GM19455 (cell line): ENCODE data around the gene DNMT1.

Experiments
- ATAC-seq: cut with Tn5 transposase; IDR thresholded peaks from one replicate; pipeline ENCODE4 v1.9.1; 2021; ENCODE audit not compliant: unreplicated experiment

DNMT1 gene

GRCh38 chr19:10115392-10116084 is 79.2 kb downstream of the DNMT1 start:
- ATAC-seq = no peak

GRCh38 chr19:10114651-10115391 is 79.9 kb downstream of the DNMT1 start:
- no peak for ATAC-seq

- ATAC-seq = no peak
Observed at GRCh38 chr19:10113964-10114650, 80.6 kb downstream of the DNMT1 start.

DNA sequence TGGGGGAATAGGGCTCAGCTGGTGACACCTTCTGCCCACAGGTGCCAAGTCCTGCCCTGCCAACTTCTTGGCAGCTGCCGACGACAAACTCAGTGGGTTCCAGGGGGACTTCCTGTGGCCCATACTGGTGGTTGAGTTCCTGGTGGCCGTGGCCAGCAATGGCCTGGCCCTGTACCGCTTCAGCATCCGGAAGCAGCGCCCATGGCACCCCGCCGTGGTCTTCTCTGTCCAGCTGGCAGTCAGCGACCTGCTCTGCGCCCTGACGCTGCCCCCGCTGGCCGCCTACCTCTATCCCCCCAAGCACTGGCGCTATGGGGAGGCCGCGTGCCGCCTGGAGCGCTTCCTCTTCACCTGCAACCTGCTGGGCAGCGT is 81.2 kb downstream of the DNMT1 start:
- ATAC-seq = no peak

DNA sequence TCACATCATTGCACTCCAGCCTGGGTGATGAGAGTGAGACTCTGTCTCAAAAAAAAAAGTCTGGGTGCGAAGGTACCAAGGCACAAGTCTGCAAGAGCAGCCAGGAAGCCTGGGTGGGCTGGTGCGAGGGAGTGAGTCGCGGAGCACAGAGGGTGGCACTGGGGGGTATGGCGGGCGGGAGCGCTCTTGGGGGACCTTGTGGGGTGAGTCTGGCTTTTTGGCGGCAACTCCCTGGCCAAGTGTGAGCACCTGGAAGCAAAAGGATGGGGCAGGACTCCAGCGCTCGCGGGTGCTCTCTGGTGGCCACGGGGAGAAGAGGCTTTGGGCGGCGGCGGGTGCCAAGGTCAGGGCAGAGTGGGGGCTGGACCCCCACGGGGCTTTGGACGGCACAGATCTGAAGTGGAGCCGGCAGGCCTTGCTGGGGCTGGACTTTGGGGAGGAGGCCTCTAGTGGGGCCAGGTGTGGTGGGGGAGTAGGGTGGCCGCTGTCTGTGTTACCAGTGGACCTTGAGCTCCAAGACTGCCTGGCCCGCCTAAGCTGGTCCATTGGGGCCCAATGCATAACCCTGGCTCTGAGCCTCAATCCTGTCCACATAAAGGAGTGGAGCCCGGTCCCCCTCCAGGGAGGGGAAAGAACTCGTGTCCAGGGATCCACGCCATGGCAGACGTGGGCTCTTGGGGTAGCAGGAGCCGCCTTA is 81.7 kb downstream of the DNMT1 start:
- ATAC-seq = no peak

GRCh38 chr19:10112037-10112761 is 82.6 kb downstream of the DNMT1 start:
- ATAC-seq = no peak

DNA sequence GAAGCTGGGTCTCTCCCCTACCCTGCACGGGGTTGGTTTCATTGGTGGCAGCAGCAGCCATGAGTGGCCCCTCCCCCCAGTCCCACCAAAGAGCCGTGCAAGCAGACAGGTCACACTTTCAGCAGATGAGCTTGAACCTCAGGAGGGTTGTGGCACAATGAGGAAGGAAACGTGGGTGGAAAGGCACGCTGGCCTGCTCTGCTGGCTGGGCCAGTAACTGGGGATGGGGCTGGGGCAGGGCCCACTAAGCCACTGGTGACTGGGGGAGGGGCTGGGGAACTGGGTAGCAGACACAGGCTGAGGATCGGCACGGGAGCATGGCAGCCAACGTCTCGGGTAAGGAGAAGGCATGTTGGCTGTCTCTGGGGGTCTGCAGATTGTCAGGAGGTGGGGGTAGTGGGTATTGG is 83.3 kb downstream of the DNMT1 start, which contains the start of gene P2RY11:
Gene P2RY11 (plus strand): TSS at position 289 of the 407 bp plus-strand sequence. CDS start 29 bp downstream, at position 318.
- no peak for ATAC-seq

DNA sequence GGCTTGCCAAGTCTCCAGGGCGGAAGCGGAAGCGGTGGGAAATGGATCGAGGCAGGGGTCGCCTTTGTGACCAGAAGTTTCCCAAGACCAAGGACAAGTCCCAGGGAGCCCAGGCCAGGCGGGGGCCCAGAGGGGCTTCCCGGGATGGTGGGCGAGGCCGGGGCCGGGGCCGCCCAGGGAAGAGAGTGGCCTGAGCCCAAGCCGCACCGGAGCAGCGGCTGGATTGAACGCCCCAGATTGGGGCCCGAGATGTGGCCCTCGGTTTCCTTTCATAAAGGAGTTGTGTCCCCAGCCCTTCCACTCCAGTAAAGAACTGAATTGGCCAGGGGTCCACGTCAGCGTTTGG is 83.8 kb downstream of the DNMT1 start:
- ATAC-seq = no peak

DNA sequence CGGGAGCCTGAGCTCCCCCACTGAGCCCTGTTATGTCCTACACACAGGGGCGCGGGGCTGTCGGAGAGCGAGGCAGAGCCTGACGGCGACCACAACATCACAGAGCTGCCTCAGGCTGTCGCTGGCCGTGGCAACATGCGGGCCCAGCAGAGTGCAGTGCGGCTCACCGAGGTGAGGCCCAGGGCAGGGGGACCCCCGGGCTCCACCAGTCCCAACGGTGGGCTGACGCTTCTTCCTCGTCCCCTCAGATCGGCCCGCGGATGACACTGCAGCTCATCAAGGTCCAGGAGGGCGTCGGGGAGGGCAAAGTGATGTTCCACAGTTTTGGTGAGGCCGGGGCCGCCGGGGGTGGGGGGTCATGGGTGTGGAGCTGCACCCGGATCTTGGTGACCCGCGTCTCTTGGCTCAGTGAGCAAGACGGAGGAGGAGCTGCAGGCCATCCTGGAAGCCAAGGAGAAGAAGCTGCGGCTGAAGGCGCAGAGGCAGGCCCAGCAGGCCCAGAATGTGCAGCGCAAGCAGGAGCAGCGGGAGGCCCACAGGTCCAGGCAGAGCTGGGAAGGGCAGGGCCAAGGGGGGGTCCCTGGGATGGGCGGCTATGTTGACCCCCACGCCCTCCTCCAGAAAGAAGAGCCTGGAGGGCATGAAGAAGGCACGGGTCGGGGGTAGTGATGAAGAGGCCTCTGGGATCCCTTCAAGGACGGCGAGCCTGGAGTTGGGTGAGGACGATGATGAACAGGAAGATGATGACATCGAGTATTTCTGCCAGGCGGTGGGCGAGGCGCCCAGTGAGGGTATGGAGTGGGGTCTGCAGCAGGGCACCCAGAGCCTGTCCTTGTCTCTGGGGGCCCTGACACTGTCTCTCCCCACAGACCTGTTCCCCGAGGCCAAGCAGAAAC is 84.4 kb downstream of the DNMT1 start:
- no peak for ATAC-seq

- no peak for ATAC-seq
Observed at GRCh38 chr19:10109528-10109927, 85.2 kb downstream of the DNMT1 start.

DNA sequence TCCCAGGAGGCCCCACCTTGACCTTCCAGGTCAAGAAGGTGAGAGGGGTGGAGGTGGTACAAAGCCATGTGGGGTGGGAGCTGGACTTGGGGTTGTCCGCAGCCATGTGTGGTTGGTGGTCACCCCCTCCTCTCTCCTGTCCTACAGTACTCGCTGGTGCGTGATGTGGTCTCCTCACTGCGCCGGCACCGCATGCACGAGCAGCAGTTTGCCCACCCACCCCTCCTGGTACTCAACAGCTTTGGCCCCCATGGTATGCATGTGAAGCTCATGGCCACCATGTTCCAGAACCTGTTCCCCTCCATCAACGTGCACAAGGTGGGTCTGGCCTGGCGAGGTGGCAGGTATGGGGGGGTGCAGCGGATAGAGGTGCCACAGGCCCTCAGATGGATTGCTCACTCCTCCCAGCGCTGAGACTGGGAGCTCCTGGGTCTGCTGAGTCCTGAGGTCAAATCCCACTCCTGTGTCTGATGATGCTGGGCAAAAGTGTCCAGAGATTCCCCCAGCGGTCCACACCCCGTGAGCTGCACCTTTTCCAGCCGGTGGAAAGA is 86.9 kb downstream of the DNMT1 start:
- no peak for ATAC-seq

DNA sequence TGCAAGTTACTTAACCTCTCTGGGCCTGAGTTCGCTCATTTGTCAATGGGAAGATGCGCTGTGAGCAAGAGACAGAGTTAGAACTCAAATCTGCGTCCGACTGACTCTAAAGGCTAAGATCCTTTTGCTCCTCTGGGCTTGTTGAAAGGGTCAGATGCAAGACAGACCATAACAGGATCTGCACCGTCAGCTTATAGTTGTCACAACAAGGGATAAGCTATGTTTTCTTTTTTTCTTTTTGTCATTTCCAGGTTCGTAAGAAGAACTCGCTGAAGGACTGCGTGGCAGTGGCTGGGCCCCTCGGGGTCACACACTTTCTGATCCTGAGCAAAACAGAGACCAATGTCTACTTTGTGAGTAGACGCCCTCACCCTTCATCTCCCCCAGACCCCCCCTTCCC is 87.5 kb downstream of the DNMT1 start:
- no peak for ATAC-seq

DNA sequence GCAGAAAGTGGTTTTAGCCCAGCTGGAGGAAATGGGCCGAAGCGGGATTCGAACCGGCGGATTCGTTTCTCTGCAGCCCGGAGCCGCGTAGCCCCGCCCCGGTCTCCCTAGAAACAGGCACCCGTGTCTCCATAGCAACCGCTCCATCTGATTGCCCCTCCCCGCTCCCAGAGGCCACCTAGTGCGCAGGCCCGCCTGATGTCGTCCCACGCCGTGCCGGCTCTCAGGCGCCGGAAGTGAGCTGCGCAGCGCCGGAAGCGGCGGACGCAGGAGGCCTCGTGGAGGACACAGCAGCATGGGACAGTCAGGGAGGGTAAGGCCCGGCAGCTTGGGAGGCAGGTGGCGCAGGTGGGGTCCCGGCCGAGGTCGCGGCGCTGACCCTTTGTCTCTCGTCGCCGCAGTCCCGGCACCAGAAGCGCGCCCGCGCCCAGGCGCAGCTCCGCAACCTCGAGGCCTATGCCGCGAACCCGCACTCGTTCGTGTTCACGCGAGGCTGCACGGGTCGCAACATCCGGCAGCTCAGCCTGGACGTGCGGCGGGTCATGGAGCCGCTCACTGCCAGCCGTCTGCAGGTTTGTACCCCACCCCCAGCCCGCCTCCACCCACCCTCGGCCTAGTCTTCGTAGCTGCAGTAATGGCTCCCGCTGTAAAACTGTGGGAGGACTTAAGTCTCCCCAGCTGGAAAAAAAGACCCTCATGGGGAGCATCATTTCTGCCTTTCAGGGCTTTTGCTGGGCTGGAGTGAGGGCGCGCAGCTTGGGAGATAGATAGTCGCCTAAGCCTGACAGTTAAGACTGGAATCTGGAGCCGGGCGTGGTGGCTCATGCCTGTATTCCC is 88.4 kb downstream of the DNMT1 start, which contains the start of gene PPAN:
Gene PPAN (plus strand): TSS at position 263 of the 837 bp plus-strand sequence. CDS start 33 bp downstream, at position 296.
- peak; percentile 52 for ATAC-seq

- no peak for ATAC-seq
Observed at GRCh38 chr19:10105509-10106099, 89.1 kb downstream of the DNMT1 start.

GRCh38 chr19:10104665-10105508 is 89.9 kb downstream of the DNMT1 start:
- peak; percentile 38 for ATAC-seq

DNA sequence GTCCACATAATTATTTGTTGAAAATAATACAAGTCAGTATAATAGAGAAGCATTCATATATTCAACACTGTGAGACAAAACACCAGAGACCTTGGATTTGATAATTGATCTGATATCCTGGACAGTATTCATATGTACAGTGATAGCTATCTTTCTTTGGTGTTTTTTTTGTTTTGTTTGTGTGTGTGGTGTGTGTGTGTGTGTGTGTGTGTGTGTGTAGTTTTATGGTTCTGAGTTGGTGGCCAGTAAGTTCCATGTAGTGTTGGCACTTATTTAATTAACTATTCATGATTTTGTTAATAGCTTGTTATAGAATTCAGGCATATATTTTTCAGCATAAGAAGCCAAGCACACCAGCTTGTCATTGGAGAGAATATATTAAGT is 90.6 kb downstream of the DNMT1 start:
- no peak for ATAC-seq

DNA sequence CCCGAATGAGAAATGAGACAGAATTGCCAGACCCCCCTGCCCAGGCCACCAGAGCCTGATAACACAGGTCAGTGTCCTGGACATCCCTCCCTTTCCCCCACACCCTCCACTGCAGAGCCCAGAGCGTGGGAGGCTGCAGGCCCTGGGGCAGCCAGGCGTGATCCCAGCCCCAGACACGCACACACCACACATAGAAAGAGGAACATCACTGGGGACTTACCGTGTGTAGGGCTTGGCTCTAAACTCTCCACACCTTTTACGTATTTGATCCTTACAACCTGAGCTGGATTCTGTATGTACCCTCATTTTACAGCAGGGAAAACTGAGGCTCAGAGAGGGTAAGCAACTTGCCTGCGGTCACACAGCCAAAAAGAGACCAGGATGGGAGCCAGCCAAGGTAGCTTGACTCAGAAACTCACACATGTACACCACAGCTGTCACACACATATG is 91.9 kb downstream of the DNMT1 start:
- ATAC-seq = no peak
